Hepatocyte (in vitro differentiated cells): ENCODE measurements around the gene HTATSF1. TPM values are rescaled to one million over a fixed set of nuclear protein-coding genes. Genes with fewer than 3 reads are reported as not detected.

Experiments used
- DNase-seq: peaks from one replicate; pipeline ENCODE4 v3.0.0-alpha.2; 2016; ENCODE audit warnings: low spot score
- H2AFZ ChIP-seq: fragments of 200-600 bp; sonication (generic); 2 replicates; pipeline ENCODE4 v1.6.0; 2016; ENCODE audit warnings: antibody characterized with exemption, mild to moderate bottlenecking
- H3K27ac ChIP-seq: fragments of 200-600 bp; sonication (generic); 2 replicates; pipeline ENCODE4 v1.5.1; 2016; ENCODE audit warnings: mild to moderate bottlenecking
- H3K27me3 ChIP-seq: fragments of 200-600 bp; sonication (generic); 2 replicates; pipeline ENCODE4 v1.6.1; 2016
- H3K36me3 ChIP-seq: fragments of 200-600 bp; sonication (generic); replicated peaks from 2 replicates; pipeline ENCODE4 v1.5.1; 2016; ENCODE audit warnings: low read depth; ENCODE audit not compliant: insufficient read depth
- H3K4me1 ChIP-seq: fragments of 200-600 bp; sonication (generic); 2 replicates; pipeline ENCODE4 v1.5.1; 2016; ENCODE audit warnings: mild to moderate bottlenecking, moderate library complexity; ENCODE audit not compliant: insufficient read depth
- H3K4me2 ChIP-seq: fragments of 200-600 bp; sonication (generic); 2 replicates; pipeline ENCODE4 v1.6.0; 2016
- H3K4me3 ChIP-seq: fragments of 200-600 bp; sonication (generic); 2 replicates; pipeline ENCODE4 v1.5.1; 2016; ENCODE audit warnings: mild to moderate bottlenecking
- H3K79me2 ChIP-seq: fragments of 200-600 bp; sonication (generic); 2 replicates; pipeline ENCODE4 v1.6.0; 2017; ENCODE audit warnings: mild to moderate bottlenecking
- H3K9me2 ChIP-seq: fragments of 200-600 bp; sonication (generic); replicated peaks from 2 replicates; pipeline ENCODE4 v1.6.0; 2017; ENCODE audit warnings: mild to moderate bottlenecking; ENCODE audit not compliant: insufficient read depth
- H3K9me3 ChIP-seq: fragments of 200-600 bp; sonication (generic); 2 replicates; pipeline ENCODE4 v1.5.1; 2016; ENCODE audit warnings: low read depth, mild to moderate bottlenecking
- H4K20me1 ChIP-seq: fragments of 200-600 bp; sonication (generic); 2 replicates; pipeline ENCODE4 v1.6.0; 2016; ENCODE audit warnings: mild to moderate bottlenecking; ENCODE audit not compliant: insufficient read depth, poor library complexity, severe bottlenecking
- CTCF ChIP-seq: fragments of 200-600 bp; sonication (generic); IDR thresholded peaks from 2 replicates; pipeline ENCODE4 v1.5.1; 2016; ENCODE audit warnings: antibody characterized with exemption, mild to moderate bottlenecking; ENCODE audit not compliant: poor library complexity
- EZH2 ChIP-seq: fragments of 200-600 bp; sonication (generic); IDR thresholded peaks from 2 replicates; pipeline ENCODE4 v1.6.1; 2016; ENCODE audit warnings: antibody characterized with exemption, mild to moderate bottlenecking, borderline replicate concordance
- EZH2phosphoT487 ChIP-seq: fragments of 200-600 bp; sonication (generic); IDR thresholded peaks from one replicate; pipeline ENCODE4 v1.6.1; 2018; ENCODE audit warnings: antibody characterized with exemption, mild to moderate bottlenecking, low read depth, moderate library complexity; ENCODE audit not compliant: unreplicated experiment, severe bottlenecking
- WGBS: methylation state at CpG from one replicate; pipeline ENCODE4 v1.1.6; 2016; ENCODE audit warnings: low lambda C conversion rate; ENCODE audit errors: missing lambda C conversion rate; 5-methylcytosine and 5-hydroxymethylcytosine counted together
- polyA plus RNA-seq: library from polyadenylated mRNA; unstranded; fragments of >200 nt; fragmentation: Nextera tagmentation; extraction: Ambion mirVana; gene quantifications from 2 replicates; pipeline ENCODE4 v1.2.1, GENCODE V29; 2016
- total RNA-seq: library from RNA; depleted of rRNA; stranded (reverse); fragments of >200 nt; gene quantifications from 2 replicates; pipeline ENCODE4 v1.2.3, GENCODE V29; 2014

The HTATSF1 gene
- total and polyA plus RNA-seq, 2 experiments from 2014 or later = 36.6 to 55.3 TPM

- Histone ChIP-seq H3K4me2 (no peak overlapping the region), H3K4me3 (no peak overlapping the region), H2AFZ (no peak overlapping the region), H3K9me2 (no peaks in the 10 kb centered on the region), H3K36me3 (no peaks in the 10 kb centered on the region), H3K4me1 (peaks cover 8% of the 10 kb centered on the region), H3K79me2 (no peaks in the 10 kb centered on the region), H3K9me3 (no peaks in the 10 kb centered on the region), H3K27ac (no peak overlapping the region), H4K20me1 (no peaks in the 10 kb centered on the region), H3K27me3 (no peaks in the 10 kb centered on the region)
- no peak for TF ChIP-seq CTCF
- TF ChIP-seq EZH2 = no peak
- TF ChIP-seq EZH2phosphoT487 = no peak
- WGBS = 67% methylated on average over 6 of the region's 6 CpGs
- DNase-seq = no peak
Measured at GRCh38 chrX:136456133-136456532, 41.3 kb upstream of the HTATSF1 start.

- H3K9me2 ChIP-seq = no peaks in the 10 kb centered on the region
- DNase-seq = no peak
- no peak overlapping the region for H3K4me2 ChIP-seq
- no peaks in the 10 kb centered on the region for H4K20me1 ChIP-seq
- H3K9me3 ChIP-seq = no peaks in the 10 kb centered on the region
- no peak overlapping the region for H3K4me3 ChIP-seq
- H3K4me1 ChIP-seq = peaks cover 8% of the 10 kb centered on the region
- H3K27me3 ChIP-seq = no peaks in the 10 kb centered on the region
- no peaks in the 10 kb centered on the region for H3K36me3 ChIP-seq
- no peak overlapping the region for H3K27ac ChIP-seq
- TF ChIP-seq EZH2 = no peak
- no peak for TF ChIP-seq CTCF
- no peak for TF ChIP-seq EZH2phosphoT487
- H2AFZ ChIP-seq = no peak overlapping the region
- 49% methylated on average over 5 of the region's 5 CpGs for WGBS
- no peaks in the 10 kb centered on the region for H3K79me2 ChIP-seq
Measured at GRCh38 chrX:136457303-136457917, 40.0 kb upstream of the HTATSF1 start.

- no peaks in the 10 kb centered on the region for H3K27me3 ChIP-seq
- H3K36me3 ChIP-seq = no peaks in the 10 kb centered on the region
- H3K27ac ChIP-seq = no peak overlapping the region
- H3K4me1 ChIP-seq = no peaks in the 10 kb centered on the region
- no peak overlapping the region for H3K4me2 ChIP-seq
- WGBS = 82% methylated on average over 3 of the region's 3 CpGs
- no peaks in the 10 kb centered on the region for H3K9me3 ChIP-seq
- H3K9me2 ChIP-seq = no peaks in the 10 kb centered on the region
- H3K4me3 ChIP-seq = no peak overlapping the region
- TF ChIP-seq EZH2 (no peak), CTCF (no peak), EZH2phosphoT487 (no peak)
- no peak for DNase-seq
- H2AFZ ChIP-seq = no peak overlapping the region
- no peaks in the 10 kb centered on the region for H3K79me2 ChIP-seq
- no peaks in the 10 kb centered on the region for H4K20me1 ChIP-seq
Measured at GRCh38 chrX:136464589-136464988, 32.8 kb upstream of the HTATSF1 start.

GRCh38 chrX:136467303-136467702, 30.1 kb upstream of the HTATSF1 start:
- 57% methylated on average over 3 of the region's 3 CpGs for WGBS
- H3K4me1 ChIP-seq = no peaks in the 10 kb centered on the region
- no peak overlapping the region for H3K4me2 ChIP-seq
- no peak for DNase-seq
- no peak overlapping the region for H2AFZ ChIP-seq
- no peaks in the 10 kb centered on the region for H3K27me3 ChIP-seq
- H3K79me2 ChIP-seq = no peaks in the 10 kb centered on the region
- no peaks in the 10 kb centered on the region for H3K9me3 ChIP-seq
- H3K9me2 ChIP-seq = no peaks in the 10 kb centered on the region
- H3K4me3 ChIP-seq = no peak overlapping the region
- H3K36me3 ChIP-seq = no peaks in the 10 kb centered on the region
- H4K20me1 ChIP-seq = no peaks in the 10 kb centered on the region
- H3K27ac ChIP-seq = no peak overlapping the region
- TF ChIP-seq CTCF (no peak), EZH2 (no peak)
